Tibial nerve (tissue), 3 donors: ENCODE data around the gene CPNE2.

ENCODE experiments used
- POLR2A ChIP-seq, 2 donors: fragments of 450-650 bp; IDR thresholded peaks; one replicate each; pipeline ENCODE4 v1.6.1; 2017; ENCODE audit warnings: antibody characterized with exemption in 2 of 2, mild to moderate bottlenecking in 2 of 2, moderate library complexity in 2 of 2
- TF ChIP-seq, protein P1 (sequence below), 5 experiments: fragments of 200-600 bp in 3 of 5; fragments of 450-650 bp in 2 of 5; sonication (generic) in 3 of 5; IDR thresholded peaks; one replicate each; pipeline ENCODE4 v1.5.1; 2016 to 2019; ENCODE audit warnings: antibody characterized with exemption in 5 of 5, mild to moderate bottlenecking in 3 of 5, moderate library complexity in 2 of 5

DNA sequence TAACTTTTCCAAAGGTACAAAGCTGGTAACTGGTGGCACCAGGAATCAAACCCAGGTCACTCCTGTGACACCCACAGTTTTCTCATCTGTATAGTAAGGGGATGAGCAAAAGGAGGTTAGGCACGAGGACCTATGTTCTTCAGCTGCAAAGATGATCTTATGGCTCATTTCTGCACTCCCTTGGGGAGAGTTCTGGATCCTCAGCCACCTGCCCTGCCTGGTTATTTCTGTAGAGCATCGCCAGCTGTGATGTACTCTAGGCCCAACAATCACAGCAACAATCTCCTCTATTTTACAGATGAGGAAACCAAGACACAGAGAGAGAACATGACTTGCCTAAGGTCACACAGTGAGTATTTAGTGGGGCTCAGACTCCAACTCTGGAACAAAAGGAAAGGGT lies 5.4 kb upstream of the CPNE2 start:
- TF ChIP-seq, protein P1, sequence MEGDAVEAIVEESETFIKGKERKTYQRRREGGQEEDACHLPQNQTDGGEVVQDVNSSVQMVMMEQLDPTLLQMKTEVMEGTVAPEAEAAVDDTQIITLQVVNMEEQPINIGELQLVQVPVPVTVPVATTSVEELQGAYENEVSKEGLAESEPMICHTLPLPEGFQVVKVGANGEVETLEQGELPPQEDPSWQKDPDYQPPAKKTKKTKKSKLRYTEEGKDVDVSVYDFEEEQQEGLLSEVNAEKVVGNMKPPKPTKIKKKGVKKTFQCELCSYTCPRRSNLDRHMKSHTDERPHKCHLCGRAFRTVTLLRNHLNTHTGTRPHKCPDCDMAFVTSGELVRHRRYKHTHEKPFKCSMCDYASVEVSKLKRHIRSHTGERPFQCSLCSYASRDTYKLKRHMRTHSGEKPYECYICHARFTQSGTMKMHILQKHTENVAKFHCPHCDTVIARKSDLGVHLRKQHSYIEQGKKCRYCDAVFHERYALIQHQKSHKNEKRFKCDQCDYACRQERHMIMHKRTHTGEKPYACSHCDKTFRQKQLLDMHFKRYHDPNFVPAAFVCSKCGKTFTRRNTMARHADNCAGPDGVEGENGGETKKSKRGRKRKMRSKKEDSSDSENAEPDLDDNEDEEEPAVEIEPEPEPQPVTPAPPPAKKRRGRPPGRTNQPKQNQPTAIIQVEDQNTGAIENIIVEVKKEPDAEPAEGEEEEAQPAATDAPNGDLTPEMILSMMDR (IDR thresholded peaks at IDR 0.05): no peak
- TF ChIP-seq POLR2A (IDR thresholded peaks at IDR 0.05): no peak
